GM20000 (cell line): ENCODE measurements around the gene LUZP1.

ENCODE experiments used
- DNase-seq: peaks from one replicate; pipeline ENCODE4 v3.0.0; 2012; ENCODE audit warnings: low spot score
- TF ChIP-seq, protein P1 (sequence below): IDR thresholded peaks from 2 replicates; pipeline ENCODE4 v1.5.1; 2012; ENCODE audit warnings: mild to moderate bottlenecking, control low read depth; ENCODE audit errors: extremely low read depth, missing control alignments

Gene LUZP1

GRCh38 chr1:23035823-23036452 lies 132.7 kb downstream of the LUZP1 start:
- TF ChIP-seq, protein P1, sequence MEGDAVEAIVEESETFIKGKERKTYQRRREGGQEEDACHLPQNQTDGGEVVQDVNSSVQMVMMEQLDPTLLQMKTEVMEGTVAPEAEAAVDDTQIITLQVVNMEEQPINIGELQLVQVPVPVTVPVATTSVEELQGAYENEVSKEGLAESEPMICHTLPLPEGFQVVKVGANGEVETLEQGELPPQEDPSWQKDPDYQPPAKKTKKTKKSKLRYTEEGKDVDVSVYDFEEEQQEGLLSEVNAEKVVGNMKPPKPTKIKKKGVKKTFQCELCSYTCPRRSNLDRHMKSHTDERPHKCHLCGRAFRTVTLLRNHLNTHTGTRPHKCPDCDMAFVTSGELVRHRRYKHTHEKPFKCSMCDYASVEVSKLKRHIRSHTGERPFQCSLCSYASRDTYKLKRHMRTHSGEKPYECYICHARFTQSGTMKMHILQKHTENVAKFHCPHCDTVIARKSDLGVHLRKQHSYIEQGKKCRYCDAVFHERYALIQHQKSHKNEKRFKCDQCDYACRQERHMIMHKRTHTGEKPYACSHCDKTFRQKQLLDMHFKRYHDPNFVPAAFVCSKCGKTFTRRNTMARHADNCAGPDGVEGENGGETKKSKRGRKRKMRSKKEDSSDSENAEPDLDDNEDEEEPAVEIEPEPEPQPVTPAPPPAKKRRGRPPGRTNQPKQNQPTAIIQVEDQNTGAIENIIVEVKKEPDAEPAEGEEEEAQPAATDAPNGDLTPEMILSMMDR = no peak
- no peak for DNase-seq
